HL-60 (cell line): ENCODE data around the gene ARHGAP24.

Experiments used
- DNase-seq, 2 experiments: peaks; one replicate each; pipeline ENCODE4 v3.0.0-alpha.2; 2010 to 2020; ENCODE audit warnings: low read depth in 1 of 2, low spot score in 1 of 2
- H3K27ac ChIP-seq: fragments of 250-450 bp; sonication (Bioruptor Pico); replicated peaks from 2 replicates; pipeline ENCODE4 v1.5.1; 2020; ENCODE audit warnings: mild to moderate bottlenecking, moderate library complexity
- H3K27me3 ChIP-seq: fragments of 250-450 bp; sonication (Bioruptor Pico); 2 replicates; pipeline ENCODE4 v1.5.1; 2021; ENCODE audit warnings: mild to moderate bottlenecking, moderate library complexity; ENCODE audit not compliant: insufficient read depth, poor library complexity, severe bottlenecking
- H3K4me3 ChIP-seq: replicated peaks from 2 replicates; pipeline ENCODE4 v1.5.1; 2011; ENCODE audit warnings: mild to moderate bottlenecking, control low read depth, low read length; ENCODE audit not compliant: insufficient read depth
- CTCF ChIP-seq: IDR thresholded peaks from one replicate; pipeline ENCODE4 v1.5.1; 2011; ENCODE audit warnings: low read length, control low read depth, inconsistent platforms; ENCODE audit not compliant: insufficient read depth
- GABPA ChIP-seq: IDR thresholded peaks from 2 replicates; pipeline ENCODE4 v1.6.1; 2012; ENCODE audit warnings: low read depth
- POLR2AphosphoS5 ChIP-seq: IDR thresholded peaks from 2 replicates; pipeline ENCODE4 v1.6.1; 2012; ENCODE audit warnings: low read depth
- REST ChIP-seq: IDR thresholded peaks from 2 replicates; pipeline ENCODE4 v1.6.1; 2012; ENCODE audit warnings: low read depth; ENCODE audit not compliant: insufficient replicate concordance
- SPI1 ChIP-seq: IDR thresholded peaks from 2 replicates; pipeline ENCODE4 v1.6.1; 2012; ENCODE audit warnings: low read depth, mild to moderate bottlenecking, borderline replicate concordance

ARHGAP24 gene

GRCh38 chr4:85784348-85784747, 309.4 kb downstream of the ARHGAP24 start:
- Histone ChIP-seq H3K4me3 (no peak overlapping the region), H3K27me3 (no peaks in the 10 kb centered on the region), H3K27ac (no peak overlapping the region)
- no peak for DNase-seq
- no peak for TF ChIP-seq SPI1
- no peak for TF ChIP-seq CTCF
- TF ChIP-seq POLR2AphosphoS5: no peak
- no peak for TF ChIP-seq GABPA
- no peak for TF ChIP-seq REST

- no peaks in the 10 kb centered on the region for H3K27me3 ChIP-seq
- no peak for DNase-seq
- no peak overlapping the region for H3K27ac ChIP-seq
- TF ChIP-seq GABPA: no peak
- no peak for TF ChIP-seq REST
- TF ChIP-seq POLR2AphosphoS5: no peak
- TF ChIP-seq CTCF: no peak
- no peak for TF ChIP-seq SPI1
- no peak overlapping the region for H3K4me3 ChIP-seq
These were observed 310.0 kb downstream of the ARHGAP24 start for GRCh38 chr4:85784947-85785346.

GRCh38 chr4:85787133-85787532, 312.2 kb downstream of the ARHGAP24 start:
- DNase-seq: no peak
- no peaks in the 10 kb centered on the region for H3K27me3 ChIP-seq
- no peak overlapping the region for H3K4me3 ChIP-seq
- TF ChIP-seq SPI1: no peak
- TF ChIP-seq CTCF: no peak
- TF ChIP-seq GABPA: no peak
- TF ChIP-seq REST: no peak
- no peak for TF ChIP-seq POLR2AphosphoS5
- no peak overlapping the region for H3K27ac ChIP-seq
